Spleen (tissue), 7 donors: Measurements from ENCODE around the gene ETHE1.

Experiments used
- CTCF ChIP-seq, 11 experiments: fragments of 200-600 bp in 7 of 11; fragments of 450-650 bp in 4 of 11; sonication (generic) in 4 of 11; IDR thresholded peaks in 8 of 11; conservative IDR thresholded peaks in 3 of 11; 1 replicate in 7 of 11; 2 replicates in 4 of 11; pipeline versions ENCODE4 v1.4.0 to v1.8.0; 2016 to 2021; ENCODE audit warnings: antibody characterized with exemption in 11 of 11, inconsistent platforms in 4 of 11, mild to moderate bottlenecking in 1 of 11
- POLR2A ChIP-seq, 3 donors: fragments of 450-650 bp; IDR thresholded peaks; one replicate each; pipeline ENCODE4 v1.5.1; 2017; ENCODE audit warnings: antibody characterized with exemption in 3 of 3, mild to moderate bottlenecking in 1 of 3
- donor health status: DM: no; HTN: no; CAD: no; lungs with moderate emphysema.
- donor health status: DM: no; HTN: no; CAD: no.
- donor health status: DM: no; HTN: no; CAD: no.

- TF ChIP-seq CTCF (IDR thresholded peaks at IDR 0.05 in 8 of 11, conservative IDR thresholded peaks at IDR 0.05 in 3 of 11) (no peak), POLR2A (IDR thresholded peaks at IDR 0.05) (no peak)
Measured at GRCh38 chr19:43489310-43489709, 37.7 kb downstream of the ETHE1 start.
